HepG2 (cell line): ENCODE measurements around the gene AFF1. TPM values are rescaled to one million over a fixed set of nuclear protein-coding genes. Genes with fewer than 3 reads are reported as not detected.

Source experiments
- CHD2 ChIP-seq: IDR thresholded peaks from 2 replicates; pipeline ENCODE4 v1.6.1; 2011; ENCODE audit warnings: low read depth, low read length, improper control_type of control experiment
- FOXC1 ChIP-seq: sonication (generic); formaldehyde crosslinking; IDR thresholded peaks from 2 replicates; pipeline ENCODE4 v1.8.0; 2022; ENCODE audit warnings: mild to moderate bottlenecking, missing genetic modification reagents, borderline replicate concordance
- GABPB1 ChIP-seq: IDR thresholded peaks from 2 replicates; pipeline ENCODE4 v1.6.1; 2016; ENCODE audit warnings: mild to moderate bottlenecking, missing genetic modification reagents, moderate library complexity, missing compliant biosample characterization
- GFI1 ChIP-seq: sonication (generic); formaldehyde crosslinking; IDR thresholded peaks from 2 replicates; pipeline ENCODE4 v1.5.0; 2020; ENCODE audit warnings: missing genetic modification reagents, mild to moderate bottlenecking, borderline replicate concordance
- HMG20A ChIP-seq: IDR thresholded peaks from 2 replicates; pipeline ENCODE4 v1.6.1; 2016; ENCODE audit warnings: borderline replicate concordance
- ISX ChIP-seq: sonication (generic); formaldehyde crosslinking; conservative IDR thresholded peaks from 2 replicates; pipeline ENCODE4 v1.5.0; 2020; ENCODE audit warnings: missing genetic modification reagents
- KLF6 ChIP-seq: IDR thresholded peaks from 2 replicates; pipeline ENCODE4 v1.8.0; 2016; ENCODE audit warnings: missing biosample characterization, missing genetic modification reagents
- LCORL ChIP-seq, 2 experiments: fragments of 450-650 bp in 1 of 2; sonication (generic) in 1 of 2; formaldehyde crosslinking in 1 of 2; IDR thresholded peaks; 2 replicates each; pipeline versions ENCODE4 v1.5.0 to v1.6.1; 2017 to 2020; ENCODE audit warnings: antibody characterized with exemption in 1 of 2, missing genetic modification reagents in 1 of 2
- MTF1 ChIP-seq: sonication (generic); formaldehyde crosslinking; IDR thresholded peaks from 2 replicates; pipeline ENCODE4 v1.5.0; 2020; ENCODE audit warnings: missing genetic modification reagents
- NKX3-1 ChIP-seq: sonication (generic); formaldehyde crosslinking; IDR thresholded peaks from 2 replicates; pipeline ENCODE4 v1.5.0; 2020; ENCODE audit warnings: missing genetic modification reagents
- PAX8 ChIP-seq: sonication (generic); formaldehyde crosslinking; IDR thresholded peaks from 2 replicates; pipeline ENCODE4 v1.8.0; 2022; ENCODE audit warnings: mild to moderate bottlenecking, missing genetic modification reagents, borderline replicate concordance
- SMYD3 ChIP-seq: sonication (generic); formaldehyde crosslinking; IDR thresholded peaks from 2 replicates; pipeline ENCODE4 v1.8.1; 2023; ENCODE audit warnings: mild to moderate bottlenecking, missing genetic modification reagents
- SNAI1 ChIP-seq: sonication (generic); formaldehyde crosslinking; IDR thresholded peaks from 2 replicates; pipeline ENCODE4 v1.5.0; 2020; ENCODE audit warnings: mild to moderate bottlenecking, missing genetic modification reagents, borderline replicate concordance
- SP140L ChIP-seq: sonication (generic); formaldehyde crosslinking; IDR thresholded peaks from 2 replicates; pipeline ENCODE4 v1.4.0; 2020; ENCODE audit warnings: missing genetic modification reagents, borderline replicate concordance
- YY1 ChIP-seq: IDR thresholded peaks from 2 replicates; pipeline ENCODE4 v1.6.1; 2011; ENCODE audit warnings: low read length, low read depth, moderate library complexity, mild to moderate bottlenecking; ENCODE audit not compliant: insufficient read depth, insufficient replicate concordance
- ZNF121 ChIP-seq: sonication (generic); formaldehyde crosslinking; IDR thresholded peaks from 2 replicates; pipeline ENCODE4 v1.5.0; 2020; ENCODE audit warnings: mild to moderate bottlenecking, missing genetic modification reagents
- ZNF354B ChIP-seq: sonication (generic); formaldehyde crosslinking; IDR thresholded peaks from 2 replicates; pipeline ENCODE4 v1.8.0; 2022; ENCODE audit warnings: mild to moderate bottlenecking, missing genetic modification reagents
- ZNF451 ChIP-seq: sonication (generic); formaldehyde crosslinking; IDR thresholded peaks from 2 replicates; pipeline ENCODE4 v1.5.0; 2020; ENCODE audit warnings: mild to moderate bottlenecking, missing genetic modification reagents
- ZNF564 ChIP-seq: sonication (generic); formaldehyde crosslinking; IDR thresholded peaks from 2 replicates; pipeline ENCODE4 v1.8.1; 2023; ENCODE audit warnings: mild to moderate bottlenecking, missing genetic modification reagents
- ZNF614 ChIP-seq: IDR thresholded peaks from 2 replicates; pipeline ENCODE4 v1.6.1; 2018; ENCODE audit warnings: missing biosample characterization, missing genetic modification reagents, inconsistent platforms, borderline replicate concordance
- ZSCAN12 ChIP-seq: sonication (generic); formaldehyde crosslinking; IDR thresholded peaks from 2 replicates; pipeline ENCODE4 v1.9.0; 2021; ENCODE audit warnings: mild to moderate bottlenecking, missing genetic modification reagents
- polyA plus RNA-seq, 8 experiments: library from polyadenylated mRNA; depleted of rRNA in 3 of 8; stranded (reverse) in 7 of 8; unstranded in 1 of 8; fragments of >200 nt; fragmentation: Illumina TruSeq in 4 of 8; extraction: Trizol in 4 of 8; gene quantifications; 2 replicates each; pipeline versions ENCODE4 v1.2.1 to v1.2.3, GENCODE V29; 2011 to 2016; ENCODE audit warnings: low read depth in 4 of 8, missing spikeins in 1 of 8, mixed read lengths in 1 of 8; ENCODE audit not compliant: insufficient read depth in 1 of 8
- total RNA-seq, 5 experiments: library from RNA; depleted of rRNA; stranded (reverse); fragments of >200 nt; fragmentation: Illumina TruSeq; extraction: Trizol; gene quantifications; 2 replicates each; pipeline ENCODE4 v1.2.3, GENCODE V29; 2016; ENCODE audit warnings: low read depth in 1 of 5
- TF ChIP-seq, protein P1 (sequence below): sonication (generic); formaldehyde crosslinking; IDR thresholded peaks from 2 replicates; pipeline ENCODE4 v1.4.0; 2020; ENCODE audit warnings: missing genetic modification reagents
- TF ChIP-seq, protein P2 (sequence below): sonication (generic); formaldehyde crosslinking; IDR thresholded peaks from 2 replicates; pipeline ENCODE4 v1.8.1; 2023; ENCODE audit warnings: missing genetic modification reagents, mild to moderate bottlenecking, borderline replicate concordance
- TF ChIP-seq, protein P3 (sequence below): sonication (generic); formaldehyde crosslinking; IDR thresholded peaks from 2 replicates; pipeline ENCODE4 v1.8.1; 2023; ENCODE audit warnings: mild to moderate bottlenecking, moderate library complexity, missing genetic modification reagents
- TF ChIP-seq, protein P4 (sequence below): sonication (generic); formaldehyde crosslinking; IDR thresholded peaks from 2 replicates; pipeline ENCODE4 v1.4.0; 2020; ENCODE audit warnings: missing genetic modification reagents, mild to moderate bottlenecking, borderline replicate concordance

AFF1 gene
- total and polyA plus RNA-seq, 2 of the 13 experiments (the other 11 are each of a cell fraction or from before 2014, with no cell fraction given) = 15.5 to 15.9 TPM

DNA sequence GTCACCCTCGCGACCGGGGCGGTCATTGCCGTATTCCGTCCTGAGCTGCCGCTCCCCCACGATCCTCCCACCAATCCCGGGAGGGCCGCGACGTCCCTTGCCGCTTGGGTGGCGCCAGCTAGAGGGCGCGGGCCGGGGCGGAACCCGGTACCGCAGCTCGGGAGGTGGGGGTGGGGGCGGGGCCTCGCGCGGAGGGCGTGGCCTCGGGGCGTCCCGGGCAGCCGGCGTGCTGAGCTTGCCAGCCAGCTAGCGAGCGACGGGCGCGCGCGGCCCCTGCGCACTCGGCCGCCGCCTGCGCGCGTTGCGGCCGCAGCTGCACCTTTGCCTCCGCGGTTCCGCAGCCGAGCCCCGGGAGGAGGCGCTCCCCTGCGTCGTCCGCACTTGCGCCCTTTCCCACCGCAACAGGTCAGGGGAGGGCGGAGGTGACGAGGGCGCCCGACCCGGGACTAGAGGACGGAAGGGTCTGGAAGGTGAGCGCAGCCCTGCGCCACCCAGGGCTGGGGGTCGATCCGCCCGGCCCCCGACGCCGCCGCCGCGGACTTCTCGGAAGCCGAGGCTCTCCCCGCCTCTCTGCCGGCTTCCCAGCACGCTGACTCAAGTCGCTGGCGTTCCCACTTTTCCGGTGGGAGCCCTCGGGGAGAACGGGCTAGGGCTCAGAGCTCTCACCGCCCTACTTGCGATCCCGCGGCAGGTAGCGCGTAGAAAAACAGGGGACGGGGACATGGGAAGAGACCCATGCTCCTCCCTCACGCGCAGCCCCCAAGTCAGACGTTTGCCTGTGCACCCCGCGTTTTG is at the start of gene AFF1 (continued):
- TF ChIP-seq ZNF564 (CRISPR knock-in tag) (peak; percentile 87), ZNF451 (CRISPR knock-in tag) (no peak; the same call in 1 of the 2 replicates), HMG20A (CRISPR knock-in tag) (no peak), SMYD3 (CRISPR knock-in tag) (0 out of 2 replicates have a peak, but pooled peaks have one; percentile 0), ZNF354B (no peak), CHD2 (no peak), ISX (CRISPR knock-in tag) (no peak), GFI1 (0 out of 2 replicates have a peak, but pooled peaks have one; percentile 21), ZNF614 (CRISPR knock-in tag) (peak; percentile 5; the same call in 1 of the 2 replicates), MTF1 (CRISPR knock-in tag) (no peak), NKX3-1 (CRISPR knock-in tag) (no peak), LCORL (IDR thresholded peaks at IDR 0.05) (no peak), LCORL (CRISPR knock-in tag; IDR thresholded peaks at IDR 0.05) (no peak), GABPB1 (CRISPR knock-in tag) (peak; percentile 75), KLF6 (CRISPR knock-in tag) (peak; percentile 35; the same call in 1 of the 2 replicates), YY1 (peak; percentile 64), ZSCAN12 (no peak), ZNF121 (CRISPR knock-in tag) (no peak), FOXC1 (CRISPR knock-in tag) (peak; percentile 76), SNAI1 (CRISPR knock-in tag) (no peak; the same call in 1 of the 2 replicates), PAX8 (CRISPR knock-in tag) (peak; percentile 79; the same call in 1 of the 2 replicates), SP140L (CRISPR knock-in tag) (no peak)
- TF ChIP-seq, protein P1, sequence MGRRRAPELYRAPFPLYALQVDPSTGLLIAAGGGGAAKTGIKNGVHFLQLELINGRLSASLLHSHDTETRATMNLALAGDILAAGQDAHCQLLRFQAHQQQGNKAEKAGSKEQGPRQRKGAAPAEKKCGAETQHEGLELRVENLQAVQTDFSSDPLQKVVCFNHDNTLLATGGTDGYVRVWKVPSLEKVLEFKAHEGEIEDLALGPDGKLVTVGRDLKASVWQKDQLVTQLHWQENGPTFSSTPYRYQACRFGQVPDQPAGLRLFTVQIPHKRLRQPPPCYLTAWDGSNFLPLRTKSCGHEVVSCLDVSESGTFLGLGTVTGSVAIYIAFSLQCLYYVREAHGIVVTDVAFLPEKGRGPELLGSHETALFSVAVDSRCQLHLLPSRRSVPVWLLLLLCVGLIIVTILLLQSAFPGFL (CRISPR knock-in tag) = no peak
- TF ChIP-seq, protein P2, sequence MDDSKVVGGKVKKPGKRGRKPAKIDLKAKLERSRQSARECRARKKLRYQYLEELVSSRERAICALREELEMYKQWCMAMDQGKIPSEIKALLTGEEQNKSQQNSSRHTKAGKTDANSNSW = peak; percentile 92; the same call in 1 of the 2 replicates
- TF ChIP-seq, protein P3, sequence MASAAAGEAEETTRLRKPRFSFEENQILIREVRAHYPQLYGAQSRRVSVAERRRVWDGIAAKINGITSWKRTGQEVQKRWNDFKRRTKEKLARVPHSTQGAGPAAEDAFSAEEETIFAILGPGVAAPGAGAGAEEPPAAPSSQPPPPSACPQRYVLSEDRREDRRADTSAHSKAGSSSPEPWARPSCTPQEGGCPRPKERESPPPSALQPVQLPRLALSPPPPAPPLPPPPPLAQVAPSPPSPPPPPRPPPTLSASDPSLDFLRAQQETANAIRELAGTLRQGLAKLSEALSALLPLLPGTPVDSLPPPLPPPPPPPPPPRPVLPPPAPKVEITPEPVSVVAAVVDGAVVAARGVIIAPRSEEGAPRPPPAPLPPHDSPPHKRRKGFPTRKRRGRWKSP = peak; percentile 97
- TF ChIP-seq, protein P4, sequence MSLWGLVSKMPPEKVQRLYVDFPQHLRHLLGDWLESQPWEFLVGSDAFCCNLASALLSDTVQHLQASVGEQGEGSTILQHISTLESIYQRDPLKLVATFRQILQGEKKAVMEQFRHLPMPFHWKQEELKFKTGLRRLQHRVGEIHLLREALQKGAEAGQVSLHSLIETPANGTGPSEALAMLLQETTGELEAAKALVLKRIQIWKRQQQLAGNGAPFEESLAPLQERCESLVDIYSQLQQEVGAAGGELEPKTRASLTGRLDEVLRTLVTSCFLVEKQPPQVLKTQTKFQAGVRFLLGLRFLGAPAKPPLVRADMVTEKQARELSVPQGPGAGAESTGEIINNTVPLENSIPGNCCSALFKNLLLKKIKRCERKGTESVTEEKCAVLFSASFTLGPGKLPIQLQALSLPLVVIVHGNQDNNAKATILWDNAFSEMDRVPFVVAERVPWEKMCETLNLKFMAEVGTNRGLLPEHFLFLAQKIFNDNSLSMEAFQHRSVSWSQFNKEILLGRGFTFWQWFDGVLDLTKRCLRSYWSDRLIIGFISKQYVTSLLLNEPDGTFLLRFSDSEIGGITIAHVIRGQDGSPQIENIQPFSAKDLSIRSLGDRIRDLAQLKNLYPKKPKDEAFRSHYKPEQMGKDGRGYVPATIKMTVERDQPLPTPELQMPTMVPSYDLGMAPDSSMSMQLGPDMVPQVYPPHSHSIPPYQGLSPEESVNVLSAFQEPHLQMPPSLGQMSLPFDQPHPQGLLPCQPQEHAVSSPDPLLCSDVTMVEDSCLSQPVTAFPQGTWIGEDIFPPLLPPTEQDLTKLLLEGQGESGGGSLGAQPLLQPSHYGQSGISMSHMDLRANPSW (CRISPR knock-in tag) = no peak
